ENCODE data around the gene SRCIN1. TPM values are rescaled to one million over a fixed set of nuclear protein-coding genes. Genes with fewer than 3 reads are reported as not detected.

The SRCIN1 gene
- total RNA-seq, 1 experiment from 2014 or later, result 2.6 TPM

GRCh38 chr17:38621538-38621937, 15.8 kb upstream of the SRCIN1 start:
- no peaks in the 10 kb centered on the region for H3K36me3 ChIP-seq (ENCODE audit: low read depth, low read length)
- no peaks in the 10 kb centered on the region for H3K79me2 ChIP-seq (ENCODE audit: low read length)
- BruUV-seq (replicated peaks), result no TSS peak
- intact Hi-C loops (cut with micrococcal nuclease), result no loop called here
- no peaks in the 10 kb centered on the region for H3K27me3 ChIP-seq (ENCODE audit: low read length)
- no peak overlapping the region for H3K27ac ChIP-seq (ENCODE audit: low read length)
- H3K9me2 ChIP-seq (replicated peaks; ENCODE audit: low read length), result no peaks in the 10 kb centered on the region
- H3K4me3 ChIP-seq (ENCODE audit: low read length), result no peak overlapping the region
- ChIA-PET CTCF (no interaction called here), POLR2A (ENCODE audit: unreplicated experiment) (no interaction called here)
- no peak overlapping the region for H3K4me2 ChIP-seq (ENCODE audit: low read length)
- H2AFZ ChIP-seq (ENCODE audit: low read length), result no peak overlapping the region
- no peak overlapping the region for H3K9ac ChIP-seq (ENCODE audit: low read length)
- H4K20me1 ChIP-seq (ENCODE audit: low read length), result no peaks in the 10 kb centered on the region
- H3K9me3 ChIP-seq (ENCODE audit: low read length), result no peaks in the 10 kb centered on the region
- ATAC-seq, result no peak
- H3K4me1 ChIP-seq (ENCODE audit: insufficient read depth, low read length), result no peaks in the 10 kb centered on the region
- no peaks in the 10 kb centered on the region for H3F3A ChIP-seq (ENCODE audit: low read length, unreplicated experiment)
- TF ChIP-seq EZH2 (IDR thresholded peaks at IDR 0.05; ENCODE audit: low read length, unreplicated experiment) (no peak), CTCF (conservative IDR thresholded peaks at IDR 0.05; ENCODE audit: low read depth, low read length) (no peak), EZH2phosphoT487 (IDR thresholded peaks at IDR 0.05; ENCODE audit: borderline replicate concordance, low read length) (no peak)
- no peak for DNase-seq

- Histone ChIP-seq H3K9me2 (replicated peaks; ENCODE audit: low read length) (no peaks in the 10 kb centered on the region), H4K20me1 (ENCODE audit: low read length) (no peaks in the 10 kb centered on the region), H3K9me3 (ENCODE audit: low read length) (no peaks in the 10 kb centered on the region), H3K4me3 (ENCODE audit: low read length) (no peak overlapping the region), H3K4me1 (ENCODE audit: insufficient read depth, low read length) (no peaks in the 10 kb centered on the region), H3K36me3 (ENCODE audit: low read depth, low read length) (no peaks in the 10 kb centered on the region), H3F3A (ENCODE audit: low read length, unreplicated experiment) (no peaks in the 10 kb centered on the region), H3K9ac (ENCODE audit: low read length) (no peak overlapping the region), H3K79me2 (ENCODE audit: low read length) (no peaks in the 10 kb centered on the region), H3K4me2 (ENCODE audit: low read length) (no peak overlapping the region), H2AFZ (ENCODE audit: low read length) (no peak overlapping the region), H3K27ac (ENCODE audit: low read length) (no peak overlapping the region), H3K27me3 (ENCODE audit: low read length) (no peaks in the 10 kb centered on the region)
- TF ChIP-seq EZH2 (IDR thresholded peaks at IDR 0.05; ENCODE audit: low read length, unreplicated experiment), result no peak
- TF ChIP-seq CTCF (conservative IDR thresholded peaks at IDR 0.05; ENCODE audit: low read depth, low read length), result no peak
- no peak for TF ChIP-seq EZH2phosphoT487 (IDR thresholded peaks at IDR 0.05; ENCODE audit: borderline replicate concordance, low read length)
- no TSS peak for BruUV-seq (replicated peaks)
- ATAC-seq (no peak), DNase-seq (no peak)
- CTCF ChIA-PET, result no interaction called here
- intact Hi-C loops (cut with micrococcal nuclease), result no loop called here
- POLR2A ChIA-PET (ENCODE audit: unreplicated experiment), result no interaction called here
Observed at GRCh38 chr17:38620551-38621277, 15.0 kb upstream of the SRCIN1 start.

GRCh38 chr17:38619937-38620550, 14.3 kb upstream of the SRCIN1 start:
- H3K4me1 ChIP-seq (ENCODE audit: insufficient read depth, low read length), result no peaks in the 10 kb centered on the region
- POLR2A ChIA-PET (ENCODE audit: unreplicated experiment), result no interaction called here
- no peak overlapping the region for H3K4me2 ChIP-seq (ENCODE audit: low read length)
- H3K79me2 ChIP-seq (ENCODE audit: low read length), result no peaks in the 10 kb centered on the region
- TF ChIP-seq EZH2 (IDR thresholded peaks at IDR 0.05; ENCODE audit: low read length, unreplicated experiment) (no peak), EZH2phosphoT487 (IDR thresholded peaks at IDR 0.05; ENCODE audit: borderline replicate concordance, low read length) (no peak), CTCF (conservative IDR thresholded peaks at IDR 0.05; ENCODE audit: low read depth, low read length) (no peak)
- H3K27me3 ChIP-seq (ENCODE audit: low read length), result no peaks in the 10 kb centered on the region
- ATAC-seq (no peak), DNase-seq (no peak)
- H3K36me3 ChIP-seq (ENCODE audit: low read depth, low read length), result no peaks in the 10 kb centered on the region
- H3F3A ChIP-seq (ENCODE audit: low read length, unreplicated experiment), result no peaks in the 10 kb centered on the region
- H3K4me3 ChIP-seq (ENCODE audit: low read length), result no peak overlapping the region
- no peak overlapping the region for H2AFZ ChIP-seq (ENCODE audit: low read length)
- BruUV-seq (replicated peaks), result no TSS peak
- no peaks in the 10 kb centered on the region for H3K9me3 ChIP-seq (ENCODE audit: low read length)
- no peaks in the 10 kb centered on the region for H3K9me2 ChIP-seq (replicated peaks; ENCODE audit: low read length)
- H3K9ac ChIP-seq (ENCODE audit: low read length), result no peak overlapping the region
- intact Hi-C loops (cut with micrococcal nuclease), result no loop called here
- no peaks in the 10 kb centered on the region for H4K20me1 ChIP-seq (ENCODE audit: low read length)
- H3K27ac ChIP-seq (ENCODE audit: low read length), result no peak overlapping the region
- CTCF ChIA-PET, result no interaction called here

All from PC-3 (cell line).